Gastrocnemius medialis (tissue), 4 donors: ENCODE measurements around the gene RND2.
A peak's percentile ranks its signal among the peaks of the same experiment; 100 is the strongest.

ENCODE experiments used
- POLR2A ChIP-seq, 2 donors: fragments of 450-650 bp; IDR thresholded peaks; one replicate each; pipeline ENCODE4 v1.6.1; 2017; ENCODE audit warnings: antibody characterized with exemption in 2 of 2, mild to moderate bottlenecking in 2 of 2, moderate library complexity in 2 of 2
- TF ChIP-seq, protein P1 (sequence below), 5 experiments: fragments of 450-650 bp in 3 of 5; fragments of 200-600 bp in 2 of 5; sonication (generic) in 2 of 5; IDR thresholded peaks in 4 of 5; conservative IDR thresholded peaks in 1 of 5; 1 replicate in 4 of 5; 2 replicates in 1 of 5; pipeline ENCODE4 v1.5.1; 2016 to 2019; ENCODE audit warnings: antibody characterized with exemption in 5 of 5, mild to moderate bottlenecking in 3 of 5, moderate library complexity in 3 of 5

DNA sequence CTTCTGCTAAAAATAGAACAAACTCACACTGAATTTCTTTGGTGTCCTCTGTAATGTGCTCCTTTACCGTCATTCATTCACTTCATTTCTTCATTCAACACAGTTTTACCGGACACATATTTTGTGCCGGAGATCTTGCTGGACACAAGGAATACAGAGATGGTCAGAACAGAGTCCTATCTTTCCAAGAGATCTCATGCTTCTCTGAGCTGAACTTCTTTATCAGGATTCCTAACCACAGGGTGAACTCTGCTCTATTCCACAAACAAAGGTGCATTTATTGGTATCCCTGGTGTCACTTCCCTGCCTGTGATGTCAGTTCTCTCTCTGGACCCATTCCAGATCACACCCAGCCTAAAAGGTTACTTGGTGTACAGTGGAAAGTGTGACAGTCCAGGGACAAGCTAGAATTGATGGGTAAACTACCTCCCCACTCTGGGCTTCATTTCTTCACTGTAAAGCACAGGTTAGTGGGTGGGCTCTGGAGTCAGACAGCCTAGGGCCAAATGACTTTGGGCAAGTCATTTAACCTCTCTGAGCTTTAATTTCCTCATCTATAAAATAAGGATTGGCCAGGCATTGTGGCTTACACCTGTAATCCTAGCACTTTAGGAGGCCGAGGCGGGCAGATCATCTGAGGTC, 14.2 kb upstream of the RND2 start:
- TF ChIP-seq, protein P1, sequence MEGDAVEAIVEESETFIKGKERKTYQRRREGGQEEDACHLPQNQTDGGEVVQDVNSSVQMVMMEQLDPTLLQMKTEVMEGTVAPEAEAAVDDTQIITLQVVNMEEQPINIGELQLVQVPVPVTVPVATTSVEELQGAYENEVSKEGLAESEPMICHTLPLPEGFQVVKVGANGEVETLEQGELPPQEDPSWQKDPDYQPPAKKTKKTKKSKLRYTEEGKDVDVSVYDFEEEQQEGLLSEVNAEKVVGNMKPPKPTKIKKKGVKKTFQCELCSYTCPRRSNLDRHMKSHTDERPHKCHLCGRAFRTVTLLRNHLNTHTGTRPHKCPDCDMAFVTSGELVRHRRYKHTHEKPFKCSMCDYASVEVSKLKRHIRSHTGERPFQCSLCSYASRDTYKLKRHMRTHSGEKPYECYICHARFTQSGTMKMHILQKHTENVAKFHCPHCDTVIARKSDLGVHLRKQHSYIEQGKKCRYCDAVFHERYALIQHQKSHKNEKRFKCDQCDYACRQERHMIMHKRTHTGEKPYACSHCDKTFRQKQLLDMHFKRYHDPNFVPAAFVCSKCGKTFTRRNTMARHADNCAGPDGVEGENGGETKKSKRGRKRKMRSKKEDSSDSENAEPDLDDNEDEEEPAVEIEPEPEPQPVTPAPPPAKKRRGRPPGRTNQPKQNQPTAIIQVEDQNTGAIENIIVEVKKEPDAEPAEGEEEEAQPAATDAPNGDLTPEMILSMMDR (IDR thresholded peaks at IDR 0.05 in 4 of 5, conservative IDR thresholded peaks at IDR 0.05 in 1 of 5): no peak
- TF ChIP-seq POLR2A (IDR thresholded peaks at IDR 0.05): peak in 1 of 2 donors; percentile 9
